Omental fat pad (tissue), 4 donors: ENCODE results near the gene AKAP8L. TPM values are rescaled to one million over a fixed set of nuclear protein-coding genes. Genes with fewer than 3 reads are reported as not detected.

ENCODE experiments used
- ATAC-seq: fragments of 150-250 bp; one replicate; pipeline ENCODE4 v1.9.1; 2016; ENCODE audit warnings: mild to moderate bottlenecking, moderate library complexity; ENCODE audit not compliant: low FRiP score
- DNase-seq: peaks from one replicate; pipeline ENCODE4 v3.0.0-alpha.2; 2019; ENCODE audit warnings: low spot score
- CTCF ChIP-seq, 3 donors: fragments of 450-650 bp; IDR thresholded peaks; one replicate each; pipeline ENCODE4 v1.5.1; 2016 to 2017; ENCODE audit warnings: antibody characterized with exemption in 3 of 3, mild to moderate bottlenecking in 3 of 3, moderate library complexity in 2 of 3
- total RNA-seq, 4 donors: library from RNA; depleted of rRNA; stranded (reverse); fragments of >200 nt; gene quantifications; one replicate each; pipeline ENCODE4 v1.1.0, GENCODE V29; 2016

The AKAP8L gene
- total RNA-seq, 4 donors from 2014 or later: 52.2 to 141 (median 79.5) TPM

GRCh38 chr19:15372891-15373301, 45.9 kb downstream of the AKAP8L start:
- no peak for DNase-seq

GRCh38 chr19:15372470-15372869, 46.3 kb downstream of the AKAP8L start:
- no peak for TF ChIP-seq CTCF (IDR thresholded peaks at IDR 0.05)
- ATAC-seq (no peak), DNase-seq (no peak)

More at GRCh38 chr19:15372891-15373301, 45.9 kb downstream of the AKAP8L start:
- no peak for TF ChIP-seq CTCF (IDR thresholded peaks at IDR 0.05)
- no peak for ATAC-seq

GRCh38 chr19:15371786-15372380, 46.9 kb downstream of the AKAP8L start:
- no peak for ATAC-seq
- DNase-seq: no peak

GRCh38 chr19:15371119-15371518, 47.7 kb downstream of the AKAP8L start:
- no peak for TF ChIP-seq CTCF (IDR thresholded peaks at IDR 0.05)
- no peak for ATAC-seq
- DNase-seq: no peak

More at GRCh38 chr19:15371786-15372380, 46.9 kb downstream of the AKAP8L start:
- TF ChIP-seq CTCF (IDR thresholded peaks at IDR 0.05): no peak

- TF ChIP-seq CTCF (IDR thresholded peaks at IDR 0.05): no peak
- no peak for DNase-seq
- no peak for ATAC-seq
Observed at GRCh38 chr19:15369594-15369891, 49.2 kb downstream of the AKAP8L start.

GRCh38 chr19:15368798-15369593, 49.8 kb downstream of the AKAP8L start:
- DNase-seq: no peak
- ATAC-seq: no peak

More at GRCh38 chr19:15368798-15369593, 49.8 kb downstream of the AKAP8L start:
- no peak for TF ChIP-seq CTCF (IDR thresholded peaks at IDR 0.05)
